Measurements from ENCODE around the gene MINDY4.

GRCh38 chr7:30845426-30846135 lies 74.4 kb downstream of the MINDY4 start:
- TF ChIP-seq CTCF (IDR thresholded peaks at IDR 0.05) (no peak), ATF2 (CRISPR knock-in tag; IDR thresholded peaks at IDR 0.05; ENCODE audit: borderline replicate concordance, low read depth) (no peak), ZNF423 (CRISPR knock-in tag; IDR thresholded peaks at IDR 0.05) (no peak), NR2C2 (CRISPR knock-in tag; IDR thresholded peaks at IDR 0.05) (no peak), NR3C1 (CRISPR knock-in tag; conservative IDR thresholded peaks at IDR 0.05; ENCODE audit: low read depth) (no peak)

All from WTC11 (cell line).